Keratinocyte (primary cell): ENCODE measurements around the gene BASP1. TPM values are rescaled to one million over a fixed set of nuclear protein-coding genes. Genes with fewer than 3 reads are reported as not detected.
A peak's percentile ranks its signal among the peaks of the same experiment; 100 is the strongest.

ENCODE experiments used
- DNase-seq: peaks from one replicate; pipeline ENCODE4 v3.0.0-alpha.2; 2011; ENCODE audit warnings: low read depth, missing footprints, low spot score
- FAIRE-seq: peaks from 2 replicates; lab custom pipeline; 2011; peaks lifted over from hg19 to GRCh38; lab: Jason Lieb, UNC
- H2AFZ ChIP-seq: 2 replicates; pipeline ENCODE4 v1.6.0; 2012; ENCODE audit warnings: low read length, control low read depth, inconsistent platforms; ENCODE audit not compliant: control insufficient read depth
- H3K27ac ChIP-seq: 2 replicates; pipeline ENCODE4 v1.5.1; 2011; ENCODE audit warnings: low read length; ENCODE audit not compliant: control insufficient read depth, insufficient read depth
- H3K27me3 ChIP-seq: 3 replicates; pipeline ENCODE4 v1.6.0; 2011; ENCODE audit warnings: low read length; ENCODE audit not compliant: control insufficient read depth, insufficient read depth; ENCODE audit errors: extremely low read depth
- H3K36me3 ChIP-seq, 2 experiments: 2 replicates in 1 of 2; 3 replicates in 1 of 2; pipeline ENCODE4 v1.5.1; 2011; ENCODE audit warnings: low read length in 2 of 2, mild to moderate bottlenecking in 1 of 2; ENCODE audit not compliant: control insufficient read depth in 2 of 2, insufficient read depth in 2 of 2; ENCODE audit errors: extremely low read depth in 1 of 2
- H3K4me1 ChIP-seq: 3 replicates; pipeline ENCODE4 v1.5.1; 2011; ENCODE audit warnings: low read length; ENCODE audit not compliant: control insufficient read depth, insufficient read depth; ENCODE audit errors: extremely low read depth
- H3K4me2 ChIP-seq: 3 replicates; pipeline ENCODE4 v1.6.0; 2011; ENCODE audit warnings: low read depth, low read length; ENCODE audit not compliant: control insufficient read depth, insufficient read depth; ENCODE audit errors: extremely low read depth
- H3K4me3 ChIP-seq, 3 experiments: fragments of 200-600 bp in 1 of 3; sonication (generic) in 1 of 3; 2 replicates in 2 of 3; 3 replicates in 1 of 3; pipeline ENCODE4 v1.5.1; 2011 to 2016; ENCODE audit warnings: low read length in 3 of 3, mild to moderate bottlenecking in 3 of 3, control low read depth in 2 of 3, inconsistent platforms in 1 of 3, low read depth in 1 of 3, mixed read lengths in 1 of 3, mixed run types in 1 of 3, moderate library complexity in 1 of 3; ENCODE audit not compliant: control insufficient read depth in 2 of 3, insufficient read depth in 2 of 3; ENCODE audit errors: extremely low read depth in 1 of 3
- H3K79me2 ChIP-seq: 2 replicates; pipeline ENCODE4 v1.6.0; 2012; ENCODE audit warnings: low read length; ENCODE audit not compliant: control insufficient read depth, insufficient read depth
- H3K9ac ChIP-seq: 3 replicates; pipeline ENCODE4 v1.6.0; 2011; ENCODE audit warnings: low read length; ENCODE audit not compliant: control insufficient read depth, insufficient read depth; ENCODE audit errors: extremely low read depth
- H3K9me1 ChIP-seq: 3 replicates; pipeline ENCODE4 v1.6.0; 2011; ENCODE audit warnings: low read length; ENCODE audit not compliant: control insufficient read depth, insufficient read depth; ENCODE audit errors: extremely low read depth
- H3K9me3 ChIP-seq: 2 replicates; pipeline ENCODE4 v1.5.1; 2012; ENCODE audit warnings: low read depth, low read length; ENCODE audit not compliant: control insufficient read depth
- H4K20me1 ChIP-seq: 3 replicates; pipeline ENCODE4 v1.6.0; 2011; ENCODE audit warnings: low read length; ENCODE audit not compliant: control insufficient read depth, insufficient read depth; ENCODE audit errors: extremely low read depth
- EZH2 ChIP-seq: IDR thresholded peaks from one replicate; pipeline ENCODE4 v1.6.1; 2012; ENCODE audit warnings: inconsistent platforms, mild to moderate bottlenecking, low read length, moderate library complexity
- dilution Hi-C: fragments of 300-500 bp; cut with MboI; formaldehyde crosslinking; loops from one replicate; pipeline ENCODE4 v1.7.0; 2020; ENCODE audit warnings: low sequenced_read_pairs; ENCODE audit not compliant: extremely low pct_ligation_motif_present
- polyA plus RNA-seq, 5 experiments: library from polyadenylated mRNA; depleted of rRNA in 3 of 5; stranded (reverse) in 3 of 5; stranded (forward) in 1 of 5; unstranded in 1 of 5; fragments of >200 nt; gene quantifications; 1 replicate in 1 of 5; 2 replicates in 3 of 5; 3 replicates in 1 of 5; pipeline versions ENCODE4 v1.2.1 to v1.2.3, GENCODE V29; 2011 to 2012; ENCODE audit warnings: missing spikeins in 2 of 5, low read depth in 1 of 5, low replicate concordance in 1 of 5
- TF ChIP-seq, protein P1 (sequence below), 3 experiments: IDR thresholded peaks in 1 of 3; conservative IDR thresholded peaks in 1 of 3; optimal IDR thresholded peaks in 1 of 3; 2 replicates in 2 of 3; 3 replicates in 1 of 3; pipeline versions ENCODE3 to v1.5.1; 2011; ENCODE audit warnings: low read length in 3 of 3, mild to moderate bottlenecking in 3 of 3, moderate library complexity in 2 of 3, control low read depth in 1 of 3, inconsistent platforms in 1 of 3; ENCODE audit not compliant: insufficient read depth in 2 of 3; ENCODE audit errors: extremely low read depth in 1 of 3

The BASP1 gene
- polyA plus RNA-seq, 1 donor (not counting 4 experiments of a cell fraction or from before 2014, with no cell fraction given): 127 TPM

- no peak overlapping the region for H3K27ac ChIP-seq
- H3K9me1 ChIP-seq: no peaks in the 10 kb centered on the region
- H3K9ac ChIP-seq: no peak overlapping the region
- no peaks in the 10 kb centered on the region for H3K27me3 ChIP-seq
- H3K79me2 ChIP-seq: no peaks in the 10 kb centered on the region
- dilution Hi-C loops: loop anchor here (10.0 kb wide), 1 partner anchor 402 kb away; no protein-coding TSS in a partner anchor
- FAIRE-seq: no peak
- no peak for TF ChIP-seq EZH2
- TF ChIP-seq, protein P1, sequence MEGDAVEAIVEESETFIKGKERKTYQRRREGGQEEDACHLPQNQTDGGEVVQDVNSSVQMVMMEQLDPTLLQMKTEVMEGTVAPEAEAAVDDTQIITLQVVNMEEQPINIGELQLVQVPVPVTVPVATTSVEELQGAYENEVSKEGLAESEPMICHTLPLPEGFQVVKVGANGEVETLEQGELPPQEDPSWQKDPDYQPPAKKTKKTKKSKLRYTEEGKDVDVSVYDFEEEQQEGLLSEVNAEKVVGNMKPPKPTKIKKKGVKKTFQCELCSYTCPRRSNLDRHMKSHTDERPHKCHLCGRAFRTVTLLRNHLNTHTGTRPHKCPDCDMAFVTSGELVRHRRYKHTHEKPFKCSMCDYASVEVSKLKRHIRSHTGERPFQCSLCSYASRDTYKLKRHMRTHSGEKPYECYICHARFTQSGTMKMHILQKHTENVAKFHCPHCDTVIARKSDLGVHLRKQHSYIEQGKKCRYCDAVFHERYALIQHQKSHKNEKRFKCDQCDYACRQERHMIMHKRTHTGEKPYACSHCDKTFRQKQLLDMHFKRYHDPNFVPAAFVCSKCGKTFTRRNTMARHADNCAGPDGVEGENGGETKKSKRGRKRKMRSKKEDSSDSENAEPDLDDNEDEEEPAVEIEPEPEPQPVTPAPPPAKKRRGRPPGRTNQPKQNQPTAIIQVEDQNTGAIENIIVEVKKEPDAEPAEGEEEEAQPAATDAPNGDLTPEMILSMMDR (optimal IDR thresholded peaks at IDR 0.05 in 1 of 3, IDR thresholded peaks at IDR 0.05 in 1 of 3, conservative IDR thresholded peaks at IDR 0.05 in 1 of 3; ENCODE audit: extremely low read depth in 1 of 3, insufficient read depth in 2 of 3, low read length in 3 of 3): no peak
- H3K4me3 ChIP-seq: no peak overlapping the region
- peaks cover 10% of the 10 kb centered on the region for H3K4me1 ChIP-seq
- H2AFZ ChIP-seq: no peak overlapping the region
- H3K36me3 ChIP-seq: no peaks in the 10 kb centered on the region
- H3K4me2 ChIP-seq: no peak overlapping the region
- no peaks in the 10 kb centered on the region for H4K20me1 ChIP-seq
- DNase-seq: no peak
- no peaks in the 10 kb centered on the region for H3K9me3 ChIP-seq
Measured at GRCh38 chr5:17196697-17197096, 20.7 kb upstream of the BASP1 start.

DNA sequence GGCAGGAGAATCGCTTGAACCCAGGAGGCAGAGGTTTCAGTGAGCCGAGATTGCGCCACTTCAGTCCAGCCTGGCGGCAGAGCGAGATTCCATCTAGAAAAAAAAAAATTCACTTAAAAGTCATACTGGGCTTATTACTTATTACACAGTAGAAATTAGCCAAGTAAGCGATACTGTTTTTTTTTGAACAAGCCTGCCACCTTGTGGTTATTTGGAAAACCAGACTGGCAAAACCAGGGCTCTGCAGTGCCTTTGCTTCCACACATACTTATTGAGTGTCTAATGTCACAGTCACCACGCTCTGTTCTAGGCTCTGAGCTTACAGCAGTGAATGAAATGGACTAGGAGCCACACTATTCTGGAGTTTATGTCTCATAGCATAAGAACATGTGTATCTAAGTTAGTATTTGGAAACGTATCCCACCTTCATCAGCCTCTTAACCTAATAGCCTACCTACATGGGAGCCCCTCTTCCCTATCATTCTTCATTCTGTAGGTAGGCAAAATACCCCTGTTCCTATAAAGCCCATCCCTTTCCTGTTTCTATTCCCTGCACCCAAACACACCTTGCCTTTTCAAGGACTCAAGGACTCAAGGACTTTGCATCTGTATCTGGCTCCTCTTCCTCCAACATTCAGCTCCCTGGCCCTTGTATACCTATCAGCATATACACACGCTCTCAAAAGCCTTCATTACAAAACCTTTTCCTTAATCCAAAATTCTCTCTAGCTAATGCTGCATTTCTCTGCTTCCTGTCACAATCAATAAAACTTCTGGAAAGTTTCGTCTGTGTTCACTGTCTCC, 13.9 kb upstream of the BASP1 start:
- no peaks in the 10 kb centered on the region for H3K9me1 ChIP-seq
- no peak overlapping the region for H3K9ac ChIP-seq
- dilution Hi-C loops: no loop called here
- peaks cover 7% of the 10 kb centered on the region for H3K4me1 ChIP-seq
- peak; percentile 95 for FAIRE-seq
- no peak for TF ChIP-seq EZH2
- TF ChIP-seq, protein P1 (optimal IDR thresholded peaks at IDR 0.05 in 1 of 3, IDR thresholded peaks at IDR 0.05 in 1 of 3, conservative IDR thresholded peaks at IDR 0.05 in 1 of 3; ENCODE audit: extremely low read depth in 1 of 3, insufficient read depth in 2 of 3, low read length in 3 of 3): peak; percentile 59 to 67 (median 65)
- H3K4me3 ChIP-seq: no peak overlapping the region
- H4K20me1 ChIP-seq: no peaks in the 10 kb centered on the region
- no peak overlapping the region for H3K27ac ChIP-seq
- no peak overlapping the region for H2AFZ ChIP-seq
- H3K79me2 ChIP-seq: no peaks in the 10 kb centered on the region
- H3K9me3 ChIP-seq: no peaks in the 10 kb centered on the region
- no peak overlapping the region for H3K4me2 ChIP-seq
- no peaks in the 10 kb centered on the region for H3K36me3 ChIP-seq
- H3K27me3 ChIP-seq: peaks cover 5% of the 10 kb centered on the region
- no peak for DNase-seq
